ENCODE results near the gene PEAK1. TPM values are rescaled to one million over a fixed set of nuclear protein-coding genes. Genes with fewer than 3 reads are reported as not detected.

The PEAK1 gene
- total RNA-seq, 4 donors from 2014 or later: 51.1 to 82.2 (median 58.1) TPM

DNA sequence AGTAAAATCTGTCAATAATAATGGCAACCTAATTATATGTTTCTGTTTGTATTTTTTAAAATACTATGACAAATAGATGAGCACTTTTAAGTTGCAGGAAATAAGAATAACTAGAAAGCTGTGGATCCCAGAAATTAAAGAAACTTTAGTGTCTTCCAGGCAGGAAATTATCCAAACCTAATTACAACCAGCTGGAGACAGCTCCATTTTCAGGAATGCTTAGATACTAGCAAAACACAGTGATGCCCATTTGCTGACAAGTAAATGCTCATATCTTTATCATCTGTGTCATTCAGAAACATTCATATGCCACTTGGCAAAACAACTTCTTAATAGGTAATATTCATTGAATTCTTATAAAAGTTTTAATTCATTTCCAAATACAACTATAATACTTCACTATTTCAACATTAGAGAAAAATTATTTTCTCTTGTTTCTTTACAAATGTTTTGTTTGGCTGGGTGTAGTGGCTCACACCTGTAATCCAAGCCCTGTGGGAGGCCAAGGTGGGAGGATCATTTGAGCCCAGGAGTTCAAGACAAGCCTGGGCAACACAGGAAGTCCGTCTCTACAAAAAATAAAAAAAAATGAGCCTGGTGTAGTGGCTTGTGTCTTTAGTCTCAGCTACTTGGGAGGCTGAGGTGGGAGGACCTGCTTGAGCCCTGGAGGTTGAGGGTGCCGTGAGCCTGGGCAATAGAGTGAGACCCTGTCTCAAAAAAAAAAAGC, 179.9 kb downstream of the PEAK1 start:
- H3K9me3 ChIP-seq: no peaks in the 10 kb centered on the region
- intact Hi-C loops (cut with DNase I; ENCODE audit: low total_unique reads): no loop called here
- H3K4me3 ChIP-seq: no peak overlapping the region
- in situ Hi-C loops (cut with MboI; ENCODE audit: low pct_ligation_motif_present in 1 of 4, low pct_unique_long_range_greater_than_20kb in 1 of 4, low sequenced_read_pairs in 3 of 4): no loop called here
- TF ChIP-seq EP300 (IDR thresholded peaks at IDR 0.05; ENCODE audit: low read depth) (no peak), POLR2AphosphoS5 (IDR thresholded peaks at IDR 0.05) (no peak), CTCF (IDR thresholded peaks at IDR 0.05) (no peak), POLR2A (IDR thresholded peaks at IDR 0.05) (no peak)
- WGBS, 2 donors (ENCODE audit: low coverage in 1 of 2): 88% methylated on average over 2 of the region's 2 CpGs; no CpG with 5 or more reads in 1 of the 2 donors
- H3K4me1 ChIP-seq: no peaks in the 10 kb centered on the region
- H3K27ac ChIP-seq: no peak overlapping the region
- H3K27me3 ChIP-seq: no peaks in the 10 kb centered on the region
- DNase-seq: no peak
- peaks cover 0 to 21% (median 0%) of the 10 kb centered on the region in 4 donors for H3K36me3 ChIP-seq

- 93% methylated on average over 2 of the region's 2 CpGs; no CpG with 5 or more reads in 1 of the 2 donors for WGBS, 2 donors (ENCODE audit: low coverage in 1 of 2)
- no peak for DNase-seq
- Histone ChIP-seq H3K27me3 (no peaks in the 10 kb centered on the region), H3K4me1 (no peaks in the 10 kb centered on the region), H3K9me3 (no peaks in the 10 kb centered on the region), H3K4me3 (no peak overlapping the region), H3K27ac (no peak overlapping the region), H3K36me3 (peaks cover 0 to 21% (median 0%) of the 10 kb centered on the region in 4 donors)
- in situ Hi-C loops (cut with MboI; ENCODE audit: low pct_ligation_motif_present in 1 of 4, low pct_unique_long_range_greater_than_20kb in 1 of 4, low sequenced_read_pairs in 3 of 4) (no loop called here), intact Hi-C loops (cut with DNase I; ENCODE audit: low total_unique reads) (no loop called here)
- TF ChIP-seq EP300 (IDR thresholded peaks at IDR 0.05; ENCODE audit: low read depth): no peak
- TF ChIP-seq POLR2AphosphoS5 (IDR thresholded peaks at IDR 0.05): no peak
- TF ChIP-seq POLR2A (IDR thresholded peaks at IDR 0.05): no peak
- TF ChIP-seq CTCF (IDR thresholded peaks at IDR 0.05): no peak
Measured at GRCh38 chr15:77235566-77235965, 184.3 kb downstream of the PEAK1 start.

- Histone ChIP-seq H3K27me3 (no peaks in the 10 kb centered on the region), H3K4me3 (no peak overlapping the region), H3K4me1 (peaks cover 0 to 32% (median 9%) of the 10 kb centered on the region in 4 donors), H3K9me3 (no peaks in the 10 kb centered on the region), H3K36me3 (no peaks in the 10 kb centered on the region), H3K27ac (no peak overlapping the region)
- no peak for DNase-seq
- intact Hi-C loops (cut with DNase I; ENCODE audit: low total_unique reads) (no loop called here), in situ Hi-C loops (cut with MboI; ENCODE audit: low pct_ligation_motif_present in 1 of 4, low pct_unique_long_range_greater_than_20kb in 1 of 4, low sequenced_read_pairs in 3 of 4) (no loop called here)
- no peak for TF ChIP-seq CTCF (IDR thresholded peaks at IDR 0.05)
- no peak for TF ChIP-seq POLR2A (IDR thresholded peaks at IDR 0.05)
- TF ChIP-seq EP300 (IDR thresholded peaks at IDR 0.05; ENCODE audit: low read depth): no peak
- TF ChIP-seq POLR2AphosphoS5 (IDR thresholded peaks at IDR 0.05): no peak
Measured at GRCh38 chr15:77228828-77229227, 191.1 kb downstream of the PEAK1 start.

DNA sequence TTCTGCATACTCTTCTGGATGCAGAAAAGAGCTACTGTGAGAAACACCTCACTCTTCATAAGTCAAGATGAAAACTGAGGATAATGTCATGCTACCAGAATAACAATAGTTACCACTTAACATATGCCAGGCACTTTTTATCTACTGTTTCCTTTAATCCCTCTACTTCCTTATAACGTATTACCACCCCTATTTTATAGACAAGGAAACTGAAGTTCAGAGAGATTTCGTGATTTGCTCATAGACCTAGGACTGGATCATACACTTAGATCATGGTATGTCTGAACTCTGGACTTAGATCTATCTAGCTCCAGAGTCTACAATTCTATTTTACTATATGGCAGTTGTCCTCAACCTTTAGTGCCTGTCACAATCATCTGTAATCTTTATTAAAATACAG, 193.3 kb downstream of the PEAK1 start:
- H3K36me3 ChIP-seq: no peaks in the 10 kb centered on the region
- peak in 1 of 3 donors; percentile 57 for TF ChIP-seq POLR2AphosphoS5 (IDR thresholded peaks at IDR 0.05)
- TF ChIP-seq POLR2A (IDR thresholded peaks at IDR 0.05): no peak
- WGBS, 2 donors (ENCODE audit: low coverage in 1 of 2): 31 to 51% methylated on average over 2 of the region's 2 CpGs
- intact Hi-C loops (cut with DNase I; ENCODE audit: low total_unique reads): no loop called here
- H3K9me3 ChIP-seq: no peaks in the 10 kb centered on the region
- in situ Hi-C loops (cut with MboI; ENCODE audit: low pct_ligation_motif_present in 1 of 4, low pct_unique_long_range_greater_than_20kb in 1 of 4, low sequenced_read_pairs in 3 of 4): no loop called here
- no peak for DNase-seq
- H3K27ac ChIP-seq: peak overlapping the region; percentile 17 to 55 (median 45)
- no peaks in the 10 kb centered on the region for H3K27me3 ChIP-seq
- H3K4me3 ChIP-seq: no peak overlapping the region
- H3K4me1 ChIP-seq: peaks cover 0 to 32% (median 9%) of the 10 kb centered on the region in 4 donors
